WTC11 (cell line): ENCODE measurements around the gene MED27.

Experiments used
- ATF2 ChIP-seq: sonication (generic); formaldehyde crosslinking; IDR thresholded peaks from 2 replicates; pipeline ENCODE4 v1.8.1; 2022; ENCODE audit warnings: low read depth, missing genetic modification reagents, borderline replicate concordance
- CBFB ChIP-seq: sonication (generic); formaldehyde crosslinking; IDR thresholded peaks from 2 replicates; pipeline ENCODE4 v1.8.1; 2022; ENCODE audit warnings: mild to moderate bottlenecking, low read depth, missing genetic modification reagents
- CREB1 ChIP-seq: sonication (generic); formaldehyde crosslinking; IDR thresholded peaks from 2 replicates; pipeline ENCODE4 v1.8.0; 2023; ENCODE audit warnings: mild to moderate bottlenecking, missing genetic modification reagents
- CTCF ChIP-seq: fragments of 200-600 bp; IDR thresholded peaks from 2 replicates; pipeline ENCODE4 v1.8.0; 2022; ENCODE audit warnings: antibody characterized with exemption
- KAT7 ChIP-seq: sonication (generic); formaldehyde crosslinking; IDR thresholded peaks from 2 replicates; pipeline ENCODE4 v1.8.1; 2023; ENCODE audit warnings: missing genetic modification reagents, mild to moderate bottlenecking, borderline replicate concordance
- MLX ChIP-seq: sonication (generic); formaldehyde crosslinking; IDR thresholded peaks from 2 replicates; pipeline ENCODE4 v1.8.1; 2023; ENCODE audit warnings: mild to moderate bottlenecking, missing genetic modification reagents, moderate library complexity
- MYBL2 ChIP-seq: sonication (generic); formaldehyde crosslinking; IDR thresholded peaks from 2 replicates; pipeline ENCODE4 v1.8.1; 2023; ENCODE audit warnings: mild to moderate bottlenecking, moderate library complexity, missing genetic modification reagents
- NFYB ChIP-seq: sonication (generic); formaldehyde crosslinking; conservative IDR thresholded peaks from 2 replicates; pipeline ENCODE4 v1.8.0; 2022; ENCODE audit warnings: low read depth, missing genetic modification reagents
- PREB ChIP-seq: sonication (generic); formaldehyde crosslinking; IDR thresholded peaks from 2 replicates; pipeline ENCODE4 v1.8.1; 2022; ENCODE audit warnings: mild to moderate bottlenecking, missing genetic modification reagents, moderate library complexity, borderline replicate concordance
- PRRX2 ChIP-seq: fragments of 250-450 bp; sonication (Bioruptor Pico); IDR thresholded peaks from 2 replicates; pipeline ENCODE4 v1.8.0; 2021; ENCODE audit warnings: mild to moderate bottlenecking
- SP1 ChIP-seq: sonication (generic); formaldehyde crosslinking; conservative IDR thresholded peaks from 2 replicates; pipeline ENCODE4 v1.8.1; 2022; ENCODE audit warnings: missing genetic modification reagents
- TP53 ChIP-seq: sonication (generic); formaldehyde crosslinking; IDR thresholded peaks from 2 replicates; pipeline ENCODE4 v1.8.1; 2023; ENCODE audit warnings: mild to moderate bottlenecking, missing genetic modification reagents
- USF2 ChIP-seq: sonication (generic); formaldehyde crosslinking; IDR thresholded peaks from 2 replicates; pipeline ENCODE4 v1.8.1; 2023; ENCODE audit warnings: mild to moderate bottlenecking, missing genetic modification reagents, moderate library complexity

GRCh38 chr9:132117694-132118093, 38.0 kb upstream of the MED27 start:
- no peak for TF ChIP-seq CREB1 (CRISPR knock-in tag)
- TF ChIP-seq MLX (CRISPR knock-in tag), result no peak
- TF ChIP-seq KAT7 (CRISPR knock-in tag), result no peak
- TF ChIP-seq ATF2, result no peak
- no peak for TF ChIP-seq USF2
- no peak for TF ChIP-seq PRRX2 (CRISPR knock-in tag)
- TF ChIP-seq CTCF, result no peak
- TF ChIP-seq SP1, result no peak
- TF ChIP-seq PREB (CRISPR knock-in tag), result no peak
- no peak for TF ChIP-seq NFYB (CRISPR knock-in tag)
- TF ChIP-seq MYBL2, result no peak
- no peak for TF ChIP-seq CBFB (CRISPR knock-in tag)
- TF ChIP-seq TP53 (CRISPR knock-in tag), result no peak
